Activated T-cell treated with anti-CD3 and anti-CD28 coated beads, Interleukin-2, amount 50 U/mL, for 4 hours (primary cell): Measurements from ENCODE around the gene REG4. TPM values are rescaled to one million over a fixed set of nuclear protein-coding genes. Genes with fewer than 3 reads are reported as not detected.

Experiments used
- ATAC-seq, 2 donors: fragments of 200-7000 bp; cut with Tn5 transposase; one replicate each; pipeline ENCODE4 v1.10.0; 2021
- DNase-seq: peaks from one replicate; pipeline ENCODE4 v3.0.0-alpha.2; 2020
- H3K27me3 Mint-ChIP-seq: one replicate; pipeline ENCODE4 v1.8.0; 2021; ENCODE audit warnings: low read depth, mixed read lengths
- H3K36me3 Mint-ChIP-seq: one replicate; pipeline ENCODE4 v1.8.0; 2022; ENCODE audit warnings: mixed read lengths; ENCODE audit not compliant: insufficient read depth
- H3K4me1 Mint-ChIP-seq: one replicate; pipeline ENCODE4 v1.8.0; 2021; ENCODE audit warnings: low read depth, mixed read lengths
- H3K4me3 Mint-ChIP-seq: one replicate; pipeline ENCODE4 v1.8.0; 2021; ENCODE audit warnings: mild to moderate bottlenecking, moderate library complexity, mixed read lengths
- H3K9me3 Mint-ChIP-seq: one replicate; pipeline ENCODE4 v1.8.0; 2021; ENCODE audit warnings: mixed read lengths
- total RNA-seq, 3 donors: library from RNA; stranded (reverse); gene quantifications; one replicate each; pipeline ENCODE4 v1.2.1, GENCODE V29; 2021

Gene REG4
- total RNA-seq, 3 donors from 2014 or later: 0.49 to 2.3 (median 1.2) TPM

- DNase-seq: no peak
- ATAC-seq: no peak
- H3K27me3 Mint-ChIP-seq: peaks cover 21% of the 10 kb centered on the region
- no peaks in the 10 kb centered on the region for H3K4me1 Mint-ChIP-seq
- no peaks in the 10 kb centered on the region for H3K9me3 Mint-ChIP-seq
- no peaks in the 10 kb centered on the region for H3K36me3 Mint-ChIP-seq
- no peak overlapping the region for H3K4me3 Mint-ChIP-seq
These were observed 11.1 kb upstream of the REG4 start for GRCh38 chr1:119822406-119822805.

GRCh38 chr1:119818181-119818580 is 6.9 kb upstream of the REG4 start:
- no peak for ATAC-seq
- Mint-ChIP-seq H3K4me1 (no peaks in the 10 kb centered on the region), H3K4me3 (no peak overlapping the region), H3K27me3 (peaks cover 9% of the 10 kb centered on the region), H3K9me3 (no peaks in the 10 kb centered on the region), H3K36me3 (no peaks in the 10 kb centered on the region)
- no peak for DNase-seq

GRCh38 chr1:119816407-119816806 is 5.1 kb upstream of the REG4 start:
- no peaks in the 10 kb centered on the region for H3K36me3 Mint-ChIP-seq
- H3K9me3 Mint-ChIP-seq: no peaks in the 10 kb centered on the region
- peaks cover 6% of the 10 kb centered on the region for H3K27me3 Mint-ChIP-seq
- no peak overlapping the region for H3K4me3 Mint-ChIP-seq
- DNase-seq (no peak), ATAC-seq (no peak)
- no peaks in the 10 kb centered on the region for H3K4me1 Mint-ChIP-seq

DNA sequence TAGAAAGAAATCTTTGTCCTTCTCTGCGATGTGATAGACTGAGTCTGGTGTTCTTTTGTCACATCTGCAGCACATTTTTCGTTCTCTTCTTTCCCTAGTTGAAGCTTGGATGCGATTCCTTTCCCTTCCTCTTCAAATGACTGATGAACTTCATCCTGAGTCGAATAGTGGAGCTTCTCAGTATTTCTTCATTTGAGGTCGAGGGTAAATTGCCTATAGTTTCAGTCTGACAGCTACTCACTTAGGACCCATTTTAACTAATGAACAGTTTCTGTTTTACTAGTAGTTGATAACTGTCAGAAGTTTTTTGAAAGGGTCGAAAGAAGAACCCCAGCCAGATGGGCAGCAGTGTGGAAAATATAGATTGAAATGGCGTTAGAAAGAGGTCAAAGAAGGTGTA is 4.7 kb upstream of the REG4 start:
- no peaks in the 10 kb centered on the region for H3K36me3 Mint-ChIP-seq
- H3K9me3 Mint-ChIP-seq: no peaks in the 10 kb centered on the region
- ATAC-seq (no peak), DNase-seq (no peak)
- H3K27me3 Mint-ChIP-seq: peaks cover 6% of the 10 kb centered on the region
- no peak overlapping the region for H3K4me3 Mint-ChIP-seq
- no peaks in the 10 kb centered on the region for H3K4me1 Mint-ChIP-seq

GRCh38 chr1:119815361-119815760 is 4.1 kb upstream of the REG4 start:
- ATAC-seq (no peak), DNase-seq (no peak)
- Mint-ChIP-seq H3K27me3 (peaks cover 6% of the 10 kb centered on the region), H3K9me3 (no peaks in the 10 kb centered on the region), H3K4me1 (no peaks in the 10 kb centered on the region), H3K36me3 (no peaks in the 10 kb centered on the region), H3K4me3 (no peak overlapping the region)

DNA sequence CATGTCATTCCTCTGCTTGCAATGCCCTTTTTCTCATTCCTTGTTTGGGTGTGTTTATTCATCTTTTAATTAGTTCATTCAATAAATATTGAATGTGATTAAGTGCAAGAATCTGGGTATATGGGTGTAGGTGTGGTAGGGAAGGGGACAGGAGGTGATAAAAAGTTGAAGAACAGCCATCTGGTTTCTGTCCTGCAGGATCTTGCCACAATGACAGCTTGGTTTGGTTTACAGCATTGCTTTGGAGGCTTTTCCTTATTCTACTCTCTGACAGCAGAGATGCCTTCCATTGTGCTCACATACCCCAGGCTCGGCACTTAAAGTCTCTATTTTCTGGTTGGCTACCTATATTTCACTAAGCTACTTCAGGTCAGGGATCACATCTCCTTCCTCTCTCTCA is 3.0 kb upstream of the REG4 start:
- H3K9me3 Mint-ChIP-seq: no peaks in the 10 kb centered on the region
- ATAC-seq (no peak), DNase-seq (no peak)
- H3K27me3 Mint-ChIP-seq: peaks cover 4% of the 10 kb centered on the region
- H3K36me3 Mint-ChIP-seq: no peaks in the 10 kb centered on the region
- H3K4me1 Mint-ChIP-seq: peaks cover under 1% of the 10 kb centered on the region
- no peak overlapping the region for H3K4me3 Mint-ChIP-seq

GRCh38 chr1:119811985-119812557 is 811 bp upstream of the REG4 start:
- DNase-seq (no peak), ATAC-seq (no peak)
- Mint-ChIP-seq H3K27me3 (peaks cover 10% of the 10 kb centered on the region), H3K36me3 (no peaks in the 10 kb centered on the region), H3K4me3 (no peak overlapping the region), H3K9me3 (no peaks in the 10 kb centered on the region), H3K4me1 (peaks cover 4% of the 10 kb centered on the region)

DNA sequence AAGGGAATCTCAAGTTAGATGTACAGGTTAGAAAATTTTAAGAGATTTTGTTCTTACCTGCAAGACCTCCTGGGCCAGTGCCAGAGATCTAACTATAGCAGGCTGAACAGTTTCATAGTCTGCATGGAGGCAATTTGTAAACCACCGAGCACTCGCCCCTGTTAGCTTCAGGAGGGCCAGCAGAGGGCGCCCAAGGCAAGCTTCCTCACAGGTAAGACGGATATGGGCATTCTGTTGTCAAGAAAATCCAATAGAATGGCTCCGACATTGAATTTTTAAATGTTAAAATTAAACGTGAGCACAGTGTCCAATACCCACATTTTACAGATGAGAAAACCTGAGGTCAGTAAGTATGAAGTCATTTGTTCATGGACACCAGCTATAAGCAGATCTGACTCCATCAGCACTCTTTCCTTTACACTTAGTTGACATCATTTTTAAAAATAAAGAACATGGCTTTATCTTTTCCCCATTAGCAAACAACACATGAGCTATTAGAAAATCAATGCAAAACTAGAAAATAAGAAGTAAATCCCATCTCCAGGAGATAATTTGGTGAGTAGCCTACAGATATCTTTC is 2.2 kb downstream of the REG4 start:
- Mint-ChIP-seq H3K4me3 (no peak overlapping the region), H3K4me1 (peaks cover 4% of the 10 kb centered on the region), H3K9me3 (no peaks in the 10 kb centered on the region), H3K27me3 (peaks cover 10% of the 10 kb centered on the region), H3K36me3 (no peaks in the 10 kb centered on the region)
- DNase-seq: peak; percentile 55
- ATAC-seq: peak; percentile 78 to 82

DNA sequence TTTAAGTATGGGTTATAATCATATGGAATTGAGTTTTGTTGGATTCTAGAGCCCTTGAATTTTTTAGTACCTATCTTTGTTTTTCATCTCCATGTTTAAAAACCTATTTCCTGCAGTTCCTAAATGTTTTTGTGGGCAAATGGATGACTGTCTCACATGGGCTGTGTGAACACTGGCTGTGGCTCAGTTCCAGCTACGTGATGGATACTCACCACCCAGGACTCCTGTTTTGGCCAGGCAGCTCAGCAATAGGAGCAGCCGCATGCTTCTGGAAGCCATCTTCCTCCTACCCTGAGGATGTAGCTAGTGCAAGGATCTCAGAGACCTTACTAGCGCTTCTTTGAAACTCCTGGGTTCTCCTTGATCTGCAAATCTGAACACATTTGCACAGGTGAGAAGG is 2.8 kb downstream of the REG4 start:
- H3K4me1 Mint-ChIP-seq: peaks cover 4% of the 10 kb centered on the region
- no peak for ATAC-seq
- no peaks in the 10 kb centered on the region for H3K9me3 Mint-ChIP-seq
- no peak overlapping the region for H3K4me3 Mint-ChIP-seq
- no peak for DNase-seq
- H3K36me3 Mint-ChIP-seq: no peaks in the 10 kb centered on the region
- peaks cover 10% of the 10 kb centered on the region for H3K27me3 Mint-ChIP-seq

- ATAC-seq (no peak), DNase-seq (no peak)
- H3K4me1 Mint-ChIP-seq: peaks cover 4% of the 10 kb centered on the region
- no peaks in the 10 kb centered on the region for H3K36me3 Mint-ChIP-seq
- peaks cover 10% of the 10 kb centered on the region for H3K27me3 Mint-ChIP-seq
- no peaks in the 10 kb centered on the region for H3K9me3 Mint-ChIP-seq
- H3K4me3 Mint-ChIP-seq: no peak overlapping the region
These were observed 4.8 kb downstream of the REG4 start for GRCh38 chr1:119806489-119806888.

DNA sequence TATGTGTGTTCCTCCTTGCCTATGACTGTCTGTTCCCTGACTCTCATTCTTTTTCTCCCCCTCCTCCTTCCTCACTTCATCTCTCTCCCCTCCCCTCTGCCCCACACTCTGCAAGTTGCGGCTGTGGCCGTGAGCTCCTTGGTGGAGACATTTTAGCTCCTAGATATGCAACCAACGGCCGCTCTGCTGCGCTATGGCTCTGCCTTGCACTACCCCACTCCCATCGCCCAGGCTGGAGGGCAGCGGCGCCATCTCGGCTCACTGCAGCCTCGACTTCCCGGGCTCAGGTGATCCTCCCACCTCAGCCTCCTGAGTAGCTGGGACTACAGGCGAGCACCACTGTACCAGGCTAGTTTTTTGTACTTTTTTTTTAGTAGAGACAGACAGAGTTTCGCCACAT is 5.5 kb downstream of the REG4 start:
- Mint-ChIP-seq H3K4me1 (peaks cover 4% of the 10 kb centered on the region), H3K9me3 (no peaks in the 10 kb centered on the region), H3K27me3 (peaks cover 10% of the 10 kb centered on the region), H3K36me3 (no peaks in the 10 kb centered on the region), H3K4me3 (no peak overlapping the region)
- no peak for DNase-seq
- ATAC-seq: no peak

DNA sequence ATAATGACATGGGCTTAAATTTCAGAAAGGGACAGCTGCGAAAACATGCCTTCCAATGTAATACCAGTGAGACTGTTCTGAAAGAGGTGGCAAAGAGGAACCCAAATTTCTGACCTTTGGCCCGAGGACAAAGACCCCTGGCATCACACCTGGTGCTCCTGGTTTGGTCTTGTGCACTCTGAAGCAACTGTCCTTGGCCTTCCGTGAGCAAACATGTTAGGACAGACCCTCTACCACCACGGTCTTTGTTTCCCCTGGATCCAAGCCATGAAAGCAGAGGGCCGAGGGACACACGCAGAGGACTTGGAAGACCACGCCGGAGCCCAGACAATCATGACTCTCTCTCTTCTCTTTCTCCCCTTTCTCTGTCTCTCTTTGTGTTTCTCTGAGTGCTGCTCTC is 6.0 kb downstream of the REG4 start:
- no peaks in the 10 kb centered on the region for H3K36me3 Mint-ChIP-seq
- ATAC-seq (no peak), DNase-seq (no peak)
- no peak overlapping the region for H3K4me3 Mint-ChIP-seq
- peaks cover 4% of the 10 kb centered on the region for H3K4me1 Mint-ChIP-seq
- H3K27me3 Mint-ChIP-seq: peaks cover 10% of the 10 kb centered on the region
- H3K9me3 Mint-ChIP-seq: no peaks in the 10 kb centered on the region

GRCh38 chr1:119799599-119800177 is 11.6 kb downstream of the REG4 start:
- no peaks in the 10 kb centered on the region for H3K4me1 Mint-ChIP-seq
- DNase-seq (no peak), ATAC-seq (peak; percentile 56 to 66)
- no peaks in the 10 kb centered on the region for H3K27me3 Mint-ChIP-seq
- H3K4me3 Mint-ChIP-seq: peak overlapping the region; percentile 24
- H3K36me3 Mint-ChIP-seq: no peaks in the 10 kb centered on the region
- H3K9me3 Mint-ChIP-seq: no peaks in the 10 kb centered on the region

GRCh38 chr1:119799003-119799402 is 12.3 kb downstream of the REG4 start:
- DNase-seq: no peak
- no peak overlapping the region for H3K4me3 Mint-ChIP-seq

DNA sequence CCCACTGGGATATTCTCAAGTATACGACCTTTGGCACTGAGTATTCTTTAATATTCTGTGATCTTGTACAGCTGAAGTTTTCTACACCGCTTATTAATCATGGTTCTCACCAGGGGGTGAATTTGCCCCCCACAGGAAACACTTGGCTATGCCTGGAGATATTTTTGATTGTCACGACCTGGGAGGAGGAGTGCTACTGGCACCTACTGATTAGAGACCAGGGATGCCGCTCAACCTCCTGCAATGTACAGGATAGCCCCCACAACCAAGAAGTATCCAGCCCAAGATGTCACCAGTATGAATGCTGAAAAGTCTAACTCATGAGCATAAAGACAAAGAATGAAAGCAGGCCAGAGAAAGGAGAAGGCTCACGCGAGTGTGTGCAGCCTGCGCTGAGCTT is 13.7 kb downstream of the REG4 start:
- H3K36me3 Mint-ChIP-seq: no peaks in the 10 kb centered on the region
- no peak overlapping the region for H3K4me3 Mint-ChIP-seq
- no peak for ATAC-seq

More at GRCh38 chr1:119799003-119799402, 12.3 kb downstream of the REG4 start:
- Mint-ChIP-seq H3K4me1 (no peaks in the 10 kb centered on the region), H3K27me3 (no peaks in the 10 kb centered on the region), H3K36me3 (no peaks in the 10 kb centered on the region), H3K9me3 (no peaks in the 10 kb centered on the region)
- ATAC-seq: no peak

More for the DNA sequence above, 13.7 kb downstream of the REG4 start:
- Mint-ChIP-seq H3K9me3 (no peaks in the 10 kb centered on the region), H3K27me3 (no peaks in the 10 kb centered on the region), H3K4me1 (no peaks in the 10 kb centered on the region)
- DNase-seq: no peak
